ENCODE results near the gene CFDP1. TPM values are rescaled to one million over a fixed set of nuclear protein-coding genes. Genes with fewer than 3 reads are reported as not detected.

Gene CFDP1
- polyA plus RNA-seq, 2 of the 4 experiments (the other 2 are of a cell fraction), result 70.2 to 72.8 TPM

DNA sequence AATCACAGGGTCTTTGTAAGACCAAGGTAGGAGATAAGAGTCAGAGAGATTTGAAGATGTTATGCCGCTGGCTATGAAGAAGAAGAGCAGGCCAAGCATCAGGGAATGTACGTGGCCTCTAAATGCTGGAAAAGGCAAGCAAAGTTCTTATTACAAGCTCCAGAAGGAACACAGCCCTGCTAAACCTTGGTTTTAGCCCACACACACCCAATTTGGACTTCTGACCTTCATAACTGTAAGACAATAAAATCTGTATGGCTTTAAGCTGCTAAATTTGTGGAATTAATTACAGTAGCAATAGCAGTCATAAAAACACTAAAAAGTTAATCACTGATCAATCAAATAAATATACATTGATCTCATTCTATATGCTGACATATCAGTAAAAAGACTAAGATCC is 25.1 kb upstream of the CFDP1 start:
- H3K4me1 ChIP-seq, result peaks cover 20% of the 10 kb centered on the region; the same call in 2 of the 3 replicates

GRCh38 chr16:75458029-75458428 is 24.7 kb upstream of the CFDP1 start:
- 85% methylated on average over 4 of the region's 4 CpGs for WGBS (ENCODE audit: missing lambda C conversion rate)
- no peak for ATAC-seq
- CTCF ChIA-PET, result interaction anchor here (0.9 to 2.7 kb wide), 6 partner anchors 11 to 266 kb away, joined by 3 to 10 read pairs (median 4); no protein-coding TSS in a partner anchor
- H3K4me2 ChIP-seq, result no peak overlapping the region
- DNase-seq (ENCODE audit: low read depth in 1 of 2, low spot score in 1 of 2), result no peak
- no peaks in the 10 kb centered on the region for H3K9me3 ChIP-seq
- no peak overlapping the region for H3K4me3 ChIP-seq
- POLR2A ChIA-PET, result interaction anchor here (1.5 kb wide), 1 partner anchor 23 kb away, joined by 3 read pairs; no protein-coding TSS in a partner anchor
- FAIRE-seq, result no peak
- peaks cover 20% of the 10 kb centered on the region; the same call in 2 of the 3 replicates for H3K4me1 ChIP-seq
- no peak for TF ChIP-seq HOXB5 (CRISPR knock-in tag; IDR thresholded peaks at IDR 0.05)
- TF ChIP-seq MAFK (IDR thresholded peaks at IDR 0.05; ENCODE audit: partially characterized antibody), result no peak
- H3K27ac ChIP-seq, result no peak overlapping the region

More for the DNA sequence above, 25.1 kb upstream of the CFDP1 start:
- WGBS (ENCODE audit: missing lambda C conversion rate), result 96% methylated on average over 2 of the region's 2 CpGs
- no peak for TF ChIP-seq SREBF2 (IDR thresholded peaks at IDR 0.05)
- TF ChIP-seq ZNF302 (CRISPR knock-in tag; IDR thresholded peaks at IDR 0.05), result no peak
- TF ChIP-seq MYC (IDR thresholded peaks at IDR 0.05; ENCODE audit: borderline replicate concordance, low read length), result no peak
- no peak for TF ChIP-seq CTCF (IDR thresholded peaks at IDR 0.05)
- ATAC-seq (no peak), FAIRE-seq (no peak), DNase-seq (ENCODE audit: low read depth in 1 of 2, low spot score in 1 of 2) (no peak)
- Histone ChIP-seq H3K9me3 (no peaks in the 10 kb centered on the region), H3K4me3 (no peak overlapping the region), H3K4me2 (no peak overlapping the region), H3K27ac (no peak overlapping the region)
- ChIA-PET POLR2A (interaction anchor here (1.5 kb wide), 1 partner anchor 24 kb away, joined by 3 read pairs; no protein-coding TSS in a partner anchor), CTCF (interaction anchor here (1.0 to 2.7 kb wide), 5 partner anchors 12 to 260 kb away, joined by 3 to 10 read pairs (median 4); no protein-coding TSS in a partner anchor)

DNA sequence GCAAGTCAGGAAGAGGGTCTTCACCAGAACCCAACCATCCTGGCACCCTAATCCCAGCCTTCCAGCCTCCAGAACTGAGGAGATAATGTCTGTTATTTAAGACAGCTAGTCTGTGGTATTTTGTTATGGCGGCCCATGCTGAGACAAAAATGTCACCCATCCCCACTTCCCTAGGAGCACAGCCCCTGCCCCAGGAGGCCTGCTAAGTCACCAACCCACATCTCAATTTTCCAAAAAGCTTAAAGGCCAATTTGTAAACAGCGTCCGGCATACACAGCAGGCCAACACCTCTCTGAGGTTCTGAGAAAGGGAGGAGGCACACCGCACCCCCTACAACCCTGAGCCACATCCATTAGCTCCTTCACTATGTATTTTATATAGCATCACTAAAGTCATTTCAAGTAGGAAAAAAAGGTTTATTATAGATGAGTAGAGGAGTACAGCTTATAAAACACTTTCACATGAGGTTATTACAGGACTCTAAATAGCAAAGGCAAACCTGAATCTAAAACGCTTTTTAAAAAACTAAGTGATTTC is 24.2 kb upstream of the CFDP1 start:
- TF ChIP-seq MAFK (IDR thresholded peaks at IDR 0.05; ENCODE audit: partially characterized antibody), result no peak
- TF ChIP-seq ZSCAN20 (CRISPR knock-in tag; IDR thresholded peaks at IDR 0.05), result no peak
- no peak for TF ChIP-seq EP300 (IDR thresholded peaks at IDR 0.05)
- TF ChIP-seq KDM5A (IDR thresholded peaks at IDR 0.05), result no peak
- TF ChIP-seq HEYL (CRISPR knock-in tag; IDR thresholded peaks at IDR 0.05), result no peak
- no peak for TF ChIP-seq ATOH8 (CRISPR knock-in tag; IDR thresholded peaks at IDR 0.05; ENCODE audit: low read depth)
- TF ChIP-seq ZC3H11A (IDR thresholded peaks at IDR 0.05), result no peak
- TF ChIP-seq JUNB (IDR thresholded peaks at IDR 0.05), result no peak
- TF ChIP-seq, protein P1, sequence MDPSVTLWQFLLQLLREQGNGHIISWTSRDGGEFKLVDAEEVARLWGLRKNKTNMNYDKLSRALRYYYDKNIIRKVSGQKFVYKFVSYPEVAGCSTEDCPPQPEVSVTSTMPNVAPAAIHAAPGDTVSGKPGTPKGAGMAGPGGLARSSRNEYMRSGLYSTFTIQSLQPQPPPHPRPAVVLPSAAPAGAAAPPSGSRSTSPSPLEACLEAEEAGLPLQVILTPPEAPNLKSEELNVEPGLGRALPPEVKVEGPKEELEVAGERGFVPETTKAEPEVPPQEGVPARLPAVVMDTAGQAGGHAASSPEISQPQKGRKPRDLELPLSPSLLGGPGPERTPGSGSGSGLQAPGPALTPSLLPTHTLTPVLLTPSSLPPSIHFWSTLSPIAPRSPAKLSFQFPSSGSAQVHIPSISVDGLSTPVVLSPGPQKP (IDR thresholded peaks at IDR 0.05; ENCODE audit: low read depth, low read length), result no peak
- TF ChIP-seq FOSL2 (IDR thresholded peaks at IDR 0.05), result no peak
- no peak for TF ChIP-seq FOSL2 (CRISPR knock-in tag; IDR thresholded peaks at IDR 0.05)
- no peak for TF ChIP-seq RAD21 (conservative IDR thresholded peaks at IDR 0.05 in 1 of 2, IDR thresholded peaks at IDR 0.05 in 1 of 2)
- FAIRE-seq (no peak), ATAC-seq (no peak), DNase-seq (ENCODE audit: low read depth in 1 of 2, low spot score in 1 of 2) (no peak)
- Histone ChIP-seq H3K27ac (no peak overlapping the region), H3K4me3 (no peak overlapping the region), H3K4me1 (peaks cover 16% of the 10 kb centered on the region; the same call in 2 of the 3 replicates), H3K4me2 (no peak overlapping the region), H3K9me3 (no peaks in the 10 kb centered on the region)
- 95% methylated on average over 5 of the region's 5 CpGs for WGBS (ENCODE audit: missing lambda C conversion rate)
- CTCF ChIA-PET, result interaction anchor here (0.7 to 4.8 kb wide), 7 partner anchors 8 to 266 kb away, joined by 3 to 37 read pairs (median 4); partner anchors contain the start of gene TMEM170A
- POLR2A ChIA-PET, result no interaction called here
